GM12878 (cell line): Measurements from ENCODE around the gene TMIGD2. TPM values are rescaled to one million over a fixed set of nuclear protein-coding genes. Genes with fewer than 3 reads are reported as not detected.

ENCODE experiments used
- ATAC-seq: fragments of 200-7000 bp; cut with Tn5 transposase; 3 replicates; pipeline ENCODE4 v1.9.1; 2020; ENCODE audit warnings: mild to moderate bottlenecking, moderate library complexity
- BruUV-seq: library from RNA; stranded (reverse); fragments of 400-500 nt; replicated peaks from 2 replicates; lab custom pipeline; 2021; lab: Mats Ljungman, UMichigan
- CTCF ChIA-PET: fragments of 300-600 bp; sonication (Branson Sonifier 250); formaldehyde crosslinking; extraction: SDS; loops from one replicate; lab custom pipeline; 2021; ENCODE audit warnings: inconsistent platforms; lab: Yijun Ruan, JAX
- POLR2A ChIA-PET: fragments of 350-600 bp; formaldehyde crosslinking; extraction: SDS; loops from one replicate; lab custom pipeline; 2021; ENCODE audit warnings: inconsistent platforms; lab: Charles Lee
- RAD21 ChIA-PET: fragments of 300-600 bp; sonication (Branson Sonifier 250); formaldehyde crosslinking; loops from one replicate; lab custom pipeline; 2023; ENCODE audit warnings: antibody characterized with exemption; ENCODE audit not compliant: unreplicated experiment; lab: Charles Lee
- SMC1A ChIA-PET: fragments of 300-600 bp; sonication (Branson Sonifier 250); formaldehyde crosslinking; loops from one replicate; lab custom pipeline; 2023; ENCODE audit not compliant: unreplicated experiment, uncharacterized antibody; lab: Charles Lee
- DNase-seq: peaks from one replicate; pipeline ENCODE4 v3.0.0-alpha.2; 2011; ENCODE audit warnings: low read depth, low spot score
- FAIRE-seq: peaks from 3 replicates; lab custom pipeline; 2011; peaks lifted over from hg19 to GRCh38; lab: Jason Lieb, UNC
- H2AFZ ChIP-seq: 2 replicates; pipeline ENCODE4 v1.6.0; 2011; ENCODE audit warnings: low read depth, low read length, control low read depth; ENCODE audit not compliant: control insufficient read depth
- H3K27ac ChIP-seq: 2 replicates; pipeline ENCODE4 v1.5.1; 2011; ENCODE audit warnings: control low read depth; ENCODE audit not compliant: control insufficient read depth, insufficient read depth
- H3K27me3 ChIP-seq, 2 experiments: replicated peaks in 1 of 2; 2 replicates each; pipeline versions ENCODE4 v1.6.0 to v1.6.1; 2011; ENCODE audit warnings: low read length in 1 of 2; ENCODE audit not compliant: control insufficient read depth in 2 of 2, insufficient read depth in 2 of 2
- H3K36me3 ChIP-seq, 2 experiments: 2 replicates each; pipeline ENCODE4 v1.5.1; 2011; ENCODE audit warnings: low read length in 1 of 2; ENCODE audit not compliant: control insufficient read depth in 2 of 2, insufficient read depth in 2 of 2
- H3K4me1 ChIP-seq: 2 replicates; pipeline ENCODE4 v1.6.1; 2011; ENCODE audit warnings: mild to moderate bottlenecking, low read length, moderate library complexity, mixed read lengths; ENCODE audit not compliant: control insufficient read depth, insufficient read depth
- H3K4me2 ChIP-seq: 2 replicates; pipeline ENCODE4 v1.6.0; 2011; ENCODE audit warnings: control low read depth; ENCODE audit not compliant: control insufficient read depth, insufficient read depth
- H3K4me3 ChIP-seq: fragments of 200-600 bp; sonication (generic); 2 replicates; pipeline ENCODE4 v1.5.1; 2016
- H3K79me2 ChIP-seq: 2 replicates; pipeline ENCODE4 v1.6.0; 2011; ENCODE audit warnings: low read length; ENCODE audit not compliant: control insufficient read depth, insufficient read depth
- H3K9ac ChIP-seq: 2 replicates; pipeline ENCODE4 v1.8.0; 2011; ENCODE audit warnings: low read length, control low read depth, mixed read lengths; ENCODE audit not compliant: control insufficient read depth, insufficient read depth
- H3K9me3 ChIP-seq: replicated peaks from 3 replicates; pipeline ENCODE4 v1.5.1; 2011; ENCODE audit warnings: mild to moderate bottlenecking, low read length; ENCODE audit not compliant: control insufficient read depth, insufficient read depth
- H4K20me1 ChIP-seq: 2 replicates; pipeline ENCODE4 v1.6.0; 2011; ENCODE audit not compliant: control insufficient read depth, insufficient read depth
- BRCA1 ChIP-seq: IDR thresholded peaks from 2 replicates; pipeline ENCODE4 v1.6.1; 2011; ENCODE audit warnings: low read depth, low read length, improper control_type of control experiment
- NKRF ChIP-seq: fragments of 450-650 bp; conservative IDR thresholded peaks from 2 replicates; pipeline ENCODE4 v1.6.1; 2017; ENCODE audit warnings: mild to moderate bottlenecking, moderate library complexity
- POLR2AphosphoS2 ChIP-seq: IDR thresholded peaks from 2 replicates; pipeline ENCODE4 v1.6.1; 2011; ENCODE audit warnings: low read depth, mild to moderate bottlenecking, low read length, improper control_type of control experiment, moderate library complexity
- POU2F2 ChIP-seq: IDR thresholded peaks from 3 replicates; pipeline ENCODE4 v1.6.1; 2011; ENCODE audit warnings: low read depth, mild to moderate bottlenecking, low read length, borderline replicate concordance
- TBL1XR1 ChIP-seq: IDR thresholded peaks from 2 replicates; pipeline ENCODE4 v1.6.1; 2012; ENCODE audit warnings: low read depth, low read length, improper control_type of control experiment
- WGBS: methylation state at CpG from one replicate; pipeline ENCODE4 v1.1.6; 2016; ENCODE audit warnings: low lambda C conversion rate; ENCODE audit not compliant: insufficient replicate concordance, insufficient coverage; ENCODE audit errors: missing lambda C conversion rate; 5-methylcytosine and 5-hydroxymethylcytosine counted together
- in situ Hi-C: fragments of 300-500 bp; cut with MboI; formaldehyde crosslinking; loops from 9 replicates; pipeline ENCODE4 v1.14.3; 2018; ENCODE audit warnings: mixed read lengths
- intact Hi-C: fragments of 100-400 bp; cut with micrococcal nuclease; formaldehyde crosslinking; loops from one replicate; pipeline ENCODE4 v1.14.2; 2022; ENCODE audit not compliant: unreplicated experiment
- polyA plus RNA-seq, 11 experiments: library from polyadenylated mRNA; depleted of rRNA in 4 of 11; unstranded in 6 of 11; stranded (reverse) in 5 of 11; fragments of >200 nt; fragmentation: Nextera tagmentation in 4 of 11; fragmentation: Illumina TruSeq in 1 of 11; extraction: Ambion mirVana in 4 of 11; extraction: Trizol in 1 of 11; gene quantifications; 1 replicate in 1 of 11; 2 replicates in 10 of 11; pipeline versions ENCODE4 v1.2.1 to v1.2.3, GENCODE V29; 2011 to 2016; ENCODE audit warnings: inconsistent platforms in 2 of 11, missing spikeins in 2 of 11, low read depth in 1 of 11
- total RNA-seq, 4 experiments: library from RNA; depleted of rRNA in 3 of 4; stranded (reverse); fragments of >200 nt in 3 of 4; fragmentation: Illumina TruSeq in 1 of 4; extraction: Trizol in 1 of 4; gene quantifications; 2 replicates each; pipeline versions ENCODE4 v1.2.1 to v1.2.3, GENCODE V29; 2013 to 2021

Gene TMIGD2
- total and polyA plus RNA-seq, 10 of the 15 experiments (the other 5 are each of a cell fraction or from before 2014, with no cell fraction given) = 0.09 to 0.40 (median 0.14) TPM; not detected in 5

- TF ChIP-seq BRCA1 (no peak), TBL1XR1 (no peak), POLR2AphosphoS2 (no peak), POU2F2 (no peak)
Measured at GRCh38 chr19:4324228-4324627, 22.0 kb upstream of the TMIGD2 start (continued).

- H4K20me1 ChIP-seq = no peaks in the 10 kb centered on the region
- H3K79me2 ChIP-seq = no peaks in the 10 kb centered on the region
- no peaks in the 10 kb centered on the region; the same call in 1 of the 3 replicates for H3K9me3 ChIP-seq
- FAIRE-seq (no peak), DNase-seq (no peak), ATAC-seq (no peak)
- no peak overlapping the region for H2AFZ ChIP-seq
- no peak overlapping the region for H3K4me2 ChIP-seq
- SMC1A ChIA-PET = no interaction called here
- in situ Hi-C loops = no loop called here
- BruUV-seq = no TSS peak
- H3K36me3 ChIP-seq = no peaks in the 10 kb centered on the region
- no peak for TF ChIP-seq NKRF
- WGBS = 55% methylated on average over 9 of the region's 9 CpGs
- H3K9ac ChIP-seq = no peak overlapping the region
- no peak overlapping the region for H3K27ac ChIP-seq
- POLR2A ChIA-PET = no interaction called here
- H3K27me3 ChIP-seq = no peaks in the 10 kb centered on the region
- no peak overlapping the region for H3K4me3 ChIP-seq
- intact Hi-C loops = no loop called here
- CTCF ChIA-PET = no interaction called here
- peaks cover 8% of the 10 kb centered on the region; the same call in 1 of the 2 replicates for H3K4me1 ChIP-seq
- RAD21 ChIA-PET = no interaction called here
Measured at GRCh38 chr19:4323692-4324091, 21.5 kb upstream of the TMIGD2 start.
